Upper lobe of left lung (tissue), 4 donors: ENCODE data around the gene HOXC5.
"Not testable (repeated sequence)": the region's sequence is repeated elsewhere in the genome, so short reads cannot be mapped to it uniquely, and the experiment has no call there.

Experiments
- CTCF ChIP-seq, 6 experiments: fragments of 450-650 bp in 4 of 6; fragments of 200-600 bp in 2 of 6; sonication (generic) in 2 of 6; IDR thresholded peaks; one replicate each; pipeline ENCODE4 v1.5.1; 2016 to 2019; ENCODE audit warnings: antibody characterized with exemption in 6 of 6
- EP300 ChIP-seq, 4 donors: sonication (generic); formaldehyde crosslinking; IDR thresholded peaks; one replicate each; pipeline ENCODE4 v1.5.1; 2017; ENCODE audit warnings: antibody characterized with exemption in 4 of 4, control low read depth in 2 of 4
- POLR2A ChIP-seq, 4 donors: fragments of 450-650 bp; IDR thresholded peaks; one replicate each; pipeline ENCODE4 v1.5.1; 2016 to 2017; ENCODE audit warnings: antibody characterized with exemption in 4 of 4, mild to moderate bottlenecking in 2 of 4
- POLR2AphosphoS5 ChIP-seq, 2 donors: sonication (generic); formaldehyde crosslinking; IDR thresholded peaks; one replicate each; pipeline ENCODE4 v1.5.1; 2017; ENCODE audit warnings: antibody characterized with exemption in 2 of 2

DNA sequence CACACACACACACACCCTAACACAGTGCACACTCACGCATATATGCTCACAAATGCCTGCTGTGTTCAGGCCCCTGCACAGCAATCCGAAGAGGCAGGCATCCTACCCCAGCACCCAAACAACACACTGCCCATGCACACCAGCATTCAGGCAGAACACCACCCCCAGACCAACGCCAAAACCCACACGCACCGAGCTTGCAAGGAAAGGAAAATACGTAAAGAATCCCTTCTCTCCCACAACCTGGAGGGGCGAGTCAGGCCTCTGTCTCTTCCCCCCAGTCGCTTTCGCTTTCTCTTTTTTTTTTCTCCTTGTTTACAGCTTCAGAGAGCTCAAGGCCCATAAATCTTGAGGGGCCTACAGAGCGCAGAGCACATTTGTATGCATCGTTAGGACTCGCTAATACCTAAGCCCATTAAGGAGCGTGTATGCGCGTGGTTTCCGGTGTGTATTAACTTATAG is 48.2 kb downstream of the HOXC5 start:
- TF ChIP-seq POLR2AphosphoS5, CTCF, POLR2A, EP300 (IDR thresholded peaks at IDR 0.05): not testable (repeated sequence)
